ENCODE measurements around the gene SLC33A1. TPM values are rescaled to one million over a fixed set of nuclear protein-coding genes. Genes with fewer than 3 reads are reported as not detected.

Gene SLC33A1
- total RNA-seq, 2 donors from 2014 or later: 24.6 to 24.8 TPM

GRCh38 chr3:155772801-155773200 lies 81.4 kb downstream of the SLC33A1 start:
- H3K9me3 ChIP-seq (ENCODE audit: control insufficient read depth, low read length): peaks cover 14% of the 10 kb centered on the region
- no peak overlapping the region for H3K4me3 ChIP-seq (ENCODE audit: low read length)
- no peak for TF ChIP-seq CTCF (conservative IDR thresholded peaks at IDR 0.05)
- H3K4me1 ChIP-seq (ENCODE audit: control insufficient read depth, insufficient read depth, low read length): no peaks in the 10 kb centered on the region
- no peak overlapping the region for H3K9ac ChIP-seq (ENCODE audit: extremely low read depth, low read length, poor library complexity, severe bottlenecking)
- H3K27ac ChIP-seq (ENCODE audit: low read depth, low read length): no peak overlapping the region
- no peak for DNase-seq
- WGBS, 2 experiments (ENCODE audit: insufficient coverage in 1 of 2, insufficient read length in 1 of 2): no CpG with 5 or more reads among the region's 1 CpG
- no peak overlapping the region for H3K27ac Mint-ChIP-seq
- peaks cover 18% of the 10 kb centered on the region for H3K36me3 Mint-ChIP-seq (ENCODE audit: low read depth)
- peaks cover 16% of the 10 kb centered on the region for H3K9me3 Mint-ChIP-seq
- no peaks in the 10 kb centered on the region for H3K36me3 ChIP-seq (ENCODE audit: control insufficient read depth, insufficient read depth, low read length)
- no peak overlapping the region for H3K4me3 Mint-ChIP-seq
- peaks cover 4% of the 10 kb centered on the region for H3K4me1 Mint-ChIP-seq
- H3K27me3 ChIP-seq (ENCODE audit: control insufficient read depth, insufficient read depth, low read length, poor library complexity, severe bottlenecking): peaks cover 17% of the 10 kb centered on the region
- peaks cover 2% of the 10 kb centered on the region for H3K27me3 Mint-ChIP-seq (ENCODE audit: insufficient read depth)

GRCh38 chr3:155771126-155771525 lies 83.1 kb downstream of the SLC33A1 start:
- peaks cover 17% of the 10 kb centered on the region for H3K27me3 ChIP-seq (ENCODE audit: control insufficient read depth, insufficient read depth, low read length, poor library complexity, severe bottlenecking)
- H3K9ac ChIP-seq (ENCODE audit: extremely low read depth, low read length, poor library complexity, severe bottlenecking): no peak overlapping the region
- no peaks in the 10 kb centered on the region for H3K4me1 ChIP-seq (ENCODE audit: control insufficient read depth, insufficient read depth, low read length)
- peaks cover 2% of the 10 kb centered on the region for H3K27me3 Mint-ChIP-seq (ENCODE audit: insufficient read depth)
- H3K27ac Mint-ChIP-seq: no peak overlapping the region
- no peaks in the 10 kb centered on the region for H3K36me3 ChIP-seq (ENCODE audit: control insufficient read depth, insufficient read depth, low read length)
- H3K4me3 Mint-ChIP-seq: no peak overlapping the region
- peaks cover 14% of the 10 kb centered on the region for H3K9me3 ChIP-seq (ENCODE audit: control insufficient read depth, low read length)
- no peak overlapping the region for H3K4me3 ChIP-seq (ENCODE audit: low read length)
- H3K27ac ChIP-seq (ENCODE audit: low read depth, low read length): no peak overlapping the region
- TF ChIP-seq CTCF (conservative IDR thresholded peaks at IDR 0.05): no peak
- H3K36me3 Mint-ChIP-seq (ENCODE audit: low read depth): peaks cover 18% of the 10 kb centered on the region
- H3K4me1 Mint-ChIP-seq: peaks cover 4% of the 10 kb centered on the region
- WGBS, 2 experiments (ENCODE audit: insufficient coverage in 1 of 2, insufficient read length in 1 of 2): 73 to 86% methylated on average over 5 to 6 of the region's 6 CpGs
- peaks cover 16% of the 10 kb centered on the region for H3K9me3 Mint-ChIP-seq
- no peak for DNase-seq

Other genes starting within 250 kb of the SLC33A1 start
- 10 to 100 TPM; 12.0 to 12.4 TPM for gene PLCH1, start 109.4 kb downstream of the SLC33A1 start, total RNA-seq
- 1 to 10 TPM; 2.5 to 4.4 TPM for gene C3orf33, start 48.1 kb downstream of the SLC33A1 start, total RNA-seq
- 100 to 1,000 TPM; 112 to 138 TPM for gene GMPS, start 16.2 kb upstream of the SLC33A1 start, total RNA-seq